ENCODE results near the gene DRD3. TPM values are rescaled to one million over a fixed set of nuclear protein-coding genes. Genes with fewer than 3 reads are reported as not detected.

Gene DRD3
- polyA plus RNA-seq, 1 donor: not detected

DNA sequence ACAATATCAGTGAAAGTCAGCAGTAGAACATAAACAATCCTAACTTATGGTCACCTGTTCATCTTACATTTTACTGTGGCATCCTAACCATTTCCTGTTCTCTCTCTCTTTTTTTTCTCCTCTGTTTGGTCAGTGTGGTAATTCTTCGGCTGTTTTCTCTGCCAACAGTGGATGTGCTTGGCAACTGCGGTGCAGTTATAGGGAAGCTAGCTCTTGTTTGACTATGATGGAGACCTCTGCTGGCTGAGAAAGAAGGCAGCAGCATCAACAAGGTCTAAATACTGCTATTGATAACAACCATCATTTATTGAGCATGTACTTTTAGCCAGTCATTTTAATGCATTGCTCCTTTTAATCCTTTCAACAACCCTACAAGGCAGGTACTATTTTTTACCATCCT is 723 bp upstream of the DRD3 start:
- no peak for DNase-seq (ENCODE audit: low read depth)

DNA sequence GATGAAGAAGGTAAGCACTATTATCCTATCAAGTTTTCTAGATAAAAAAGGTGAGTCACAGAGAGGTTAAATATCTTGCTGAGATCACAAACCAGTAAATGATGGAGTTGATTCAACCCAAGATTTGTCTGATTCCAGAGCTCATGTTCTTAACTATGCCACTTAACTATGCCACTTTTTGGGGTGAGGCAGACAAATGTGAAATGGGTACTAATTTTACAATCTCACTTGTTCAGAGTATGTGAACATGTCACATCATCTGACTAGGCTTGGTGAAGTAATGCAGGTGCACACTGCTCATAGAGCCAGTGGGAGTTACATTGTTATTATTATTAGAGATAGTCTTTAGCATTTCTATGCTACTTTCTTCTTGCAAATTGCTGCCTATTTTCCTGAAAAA is 2.0 kb downstream of the DRD3 start:
- no peak for DNase-seq (ENCODE audit: low read depth)

DNA sequence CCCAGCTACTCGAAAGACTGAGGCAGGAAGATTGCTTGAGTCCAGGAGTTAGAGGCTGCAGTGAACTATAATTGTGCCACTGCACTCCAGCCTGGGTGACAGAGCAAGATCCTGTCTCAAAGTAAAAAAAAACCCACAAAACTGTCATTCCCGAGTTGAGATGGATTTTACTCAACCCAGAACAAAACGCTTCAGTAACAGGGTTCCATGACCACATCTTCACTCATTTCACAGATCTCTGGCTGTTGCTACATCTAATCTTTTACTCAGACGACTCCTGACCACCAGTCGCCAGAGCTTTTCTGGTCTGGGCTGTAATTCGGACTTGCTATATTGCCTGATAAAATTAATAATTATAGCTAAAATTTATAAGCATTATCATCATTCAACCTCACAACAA is 2.4 kb downstream of the DRD3 start:
- DNase-seq (ENCODE audit: low read depth): no peak

DNA sequence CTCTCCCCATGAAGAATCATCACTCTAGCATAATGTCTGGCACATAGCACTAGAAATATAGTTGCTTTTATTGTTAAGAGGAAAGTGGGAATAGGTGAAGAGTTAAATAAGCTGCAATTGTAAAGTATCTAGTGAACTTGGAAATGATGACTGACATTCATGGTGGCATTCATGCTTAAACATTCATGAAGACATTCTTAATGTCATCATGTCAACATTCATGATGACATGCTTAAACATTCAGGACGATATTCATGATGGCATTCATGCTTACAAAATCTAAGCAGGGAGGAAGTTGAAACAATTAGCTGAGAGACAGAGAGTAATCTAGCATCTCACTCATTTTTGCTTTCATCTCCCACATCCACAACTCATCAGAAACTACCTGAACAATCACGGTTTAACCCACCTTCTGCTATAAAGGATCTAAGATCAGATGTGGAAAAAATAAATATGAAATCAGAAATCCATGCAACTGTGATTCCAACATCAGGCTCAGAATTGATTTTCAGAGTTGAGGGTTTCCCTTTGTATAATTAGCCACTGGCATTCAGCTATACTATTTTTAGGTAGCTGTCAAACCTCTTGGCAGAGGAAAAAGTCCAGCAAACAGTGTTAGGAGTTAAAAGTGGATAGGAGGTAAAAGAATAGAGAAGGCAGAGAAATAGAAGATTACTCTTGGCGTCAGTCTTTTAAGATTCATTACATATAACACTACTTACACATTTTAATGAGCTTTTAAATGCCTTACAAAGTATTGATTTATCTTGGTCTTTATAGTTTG is 3.5 kb downstream of the DRD3 start:
- DNase-seq (ENCODE audit: low read depth): no peak

DNA sequence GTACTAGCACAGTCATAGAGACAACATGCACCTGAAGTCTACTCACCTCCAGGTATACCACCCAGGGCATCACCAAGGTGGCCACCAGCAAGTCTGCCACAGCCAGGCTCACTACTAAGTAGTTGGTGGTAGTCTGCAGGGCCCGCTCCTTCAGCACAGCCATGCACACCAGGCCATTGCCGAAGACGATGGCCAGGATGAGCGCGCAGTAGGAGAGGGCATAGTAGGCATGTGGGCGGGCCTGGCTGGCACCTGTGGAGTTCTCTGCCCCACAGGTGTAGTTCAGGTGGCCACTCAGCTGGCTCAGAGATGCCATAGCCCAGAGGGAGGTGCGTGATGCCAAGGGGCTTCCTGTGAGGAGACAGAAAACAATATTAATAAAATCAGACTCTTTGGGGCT is 7.2 kb downstream of the DRD3 start:
- DNase-seq (ENCODE audit: low read depth): no peak

DNA sequence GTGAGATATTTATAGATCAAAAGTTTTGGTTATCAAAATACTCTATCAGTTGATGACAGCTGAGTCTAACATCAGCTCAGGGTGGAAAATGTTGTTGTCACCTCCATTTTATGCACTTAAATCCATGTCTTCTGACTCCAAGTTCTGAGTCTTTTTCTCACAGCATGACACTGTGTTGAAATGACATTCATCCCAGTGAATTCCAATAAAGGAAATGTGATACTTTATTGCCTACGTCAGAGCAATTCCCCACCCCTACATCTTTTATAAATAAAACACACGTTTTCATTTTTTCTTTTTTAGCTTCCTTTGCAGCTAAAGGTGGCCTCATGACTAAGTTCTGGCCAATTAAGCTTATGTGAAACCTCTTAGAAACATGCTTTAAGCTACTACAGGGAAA is 10.7 kb downstream of the DRD3 start:
- no peak for DNase-seq (ENCODE audit: low read depth)

DNA sequence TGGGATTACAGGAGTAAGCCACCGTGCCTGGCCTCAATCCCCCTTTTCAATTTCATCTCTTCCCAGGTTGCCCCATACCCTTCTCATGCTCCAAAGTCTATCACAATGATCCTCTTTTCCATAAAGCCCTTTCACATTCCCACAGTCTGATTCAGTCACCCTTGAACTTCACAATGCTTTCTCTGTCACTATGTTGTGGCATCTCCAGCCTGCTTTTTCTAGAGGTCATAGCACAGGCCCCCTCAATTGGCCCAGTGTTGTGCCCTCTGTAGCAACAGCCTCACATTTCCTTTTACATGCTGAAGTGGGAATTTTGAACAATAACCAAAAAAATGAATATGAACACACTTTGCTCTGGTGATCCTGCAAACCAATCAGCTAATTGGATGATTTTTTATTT is 21.5 kb downstream of the DRD3 start:
- no peak for DNase-seq (ENCODE audit: low read depth)

DNA sequence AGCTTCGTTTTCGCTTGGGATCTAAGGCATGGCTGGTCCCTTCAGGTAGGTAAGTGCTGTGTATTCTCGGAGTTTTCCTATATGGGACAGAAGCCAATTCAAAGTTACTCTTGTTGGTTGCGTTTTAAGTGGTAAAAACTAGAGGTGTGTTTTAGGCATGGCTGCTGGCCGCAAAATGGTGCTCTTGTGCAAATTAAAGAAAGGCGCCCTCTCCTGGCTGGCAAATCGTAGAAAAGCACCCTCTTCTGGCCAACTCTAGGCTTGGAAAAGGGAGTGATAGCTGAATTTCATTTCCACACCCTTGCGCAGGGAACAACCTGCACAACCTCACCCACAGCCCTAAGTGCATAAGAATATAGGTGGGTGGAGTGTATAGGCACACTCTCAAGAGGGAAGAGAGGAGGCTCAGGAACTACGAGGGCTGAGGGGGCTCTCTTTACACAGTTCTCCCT is 23.5 kb downstream of the DRD3 start:
- no peak for DNase-seq (ENCODE audit: low read depth)

DNA sequence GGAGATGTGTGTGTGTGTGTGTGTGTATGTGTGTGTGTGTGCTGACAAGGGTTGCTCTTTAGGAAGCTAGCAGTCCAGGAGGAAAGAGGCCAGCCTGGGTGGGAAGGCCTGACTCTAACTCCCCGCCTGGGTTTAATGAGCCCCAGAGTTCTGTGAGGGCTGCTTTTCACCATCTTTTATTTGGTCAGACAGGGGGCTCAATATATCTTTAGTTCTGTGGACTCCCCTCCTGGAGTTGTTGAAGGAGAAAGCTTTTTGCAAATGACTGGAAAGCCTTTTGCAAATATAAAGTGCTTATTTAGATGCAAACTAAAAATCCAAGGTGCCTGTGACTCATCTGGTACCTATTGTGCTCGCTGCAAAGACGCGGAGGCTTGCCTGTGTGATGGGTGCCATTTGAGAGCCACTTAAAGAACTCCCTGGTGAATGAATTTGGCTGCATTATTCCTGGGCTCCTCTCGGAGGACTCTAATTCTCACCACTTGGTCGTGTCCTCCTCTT is 24.5 kb downstream of the DRD3 start:
- no peak for DNase-seq (ENCODE audit: low read depth)

DNA sequence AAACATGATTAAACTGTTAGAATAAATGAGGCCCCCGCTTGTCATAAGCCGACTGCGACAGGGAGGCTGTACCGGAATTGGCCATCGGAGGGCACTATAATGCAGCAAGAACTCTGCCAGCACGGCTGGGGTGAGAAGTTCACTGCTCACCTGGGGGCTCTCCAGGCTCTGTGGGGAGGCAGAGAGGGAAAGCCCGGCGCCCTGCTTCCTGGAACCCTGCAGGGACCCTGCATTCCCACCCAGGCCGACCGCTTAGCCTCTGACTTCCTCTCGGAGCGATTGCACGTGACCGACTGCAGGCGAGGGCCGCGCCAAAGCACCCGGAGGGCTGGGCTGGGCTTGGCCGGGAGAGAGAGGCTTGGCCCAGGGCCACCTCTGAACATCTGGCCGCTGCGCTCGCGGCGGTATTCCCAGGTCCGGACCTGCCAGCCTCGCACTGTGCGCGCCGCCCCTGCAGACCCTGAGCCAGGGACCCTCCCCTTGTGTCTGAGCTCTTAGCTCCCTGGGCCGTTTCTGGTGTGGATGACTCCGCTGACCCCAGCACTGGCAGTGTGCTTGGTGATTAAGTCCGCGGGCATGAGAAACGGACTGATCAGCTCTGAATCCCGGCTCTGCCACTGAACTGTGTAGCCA is 26.2 kb downstream of the DRD3 start:
- peak; percentile 26 for DNase-seq (ENCODE audit: low read depth)

DNA sequence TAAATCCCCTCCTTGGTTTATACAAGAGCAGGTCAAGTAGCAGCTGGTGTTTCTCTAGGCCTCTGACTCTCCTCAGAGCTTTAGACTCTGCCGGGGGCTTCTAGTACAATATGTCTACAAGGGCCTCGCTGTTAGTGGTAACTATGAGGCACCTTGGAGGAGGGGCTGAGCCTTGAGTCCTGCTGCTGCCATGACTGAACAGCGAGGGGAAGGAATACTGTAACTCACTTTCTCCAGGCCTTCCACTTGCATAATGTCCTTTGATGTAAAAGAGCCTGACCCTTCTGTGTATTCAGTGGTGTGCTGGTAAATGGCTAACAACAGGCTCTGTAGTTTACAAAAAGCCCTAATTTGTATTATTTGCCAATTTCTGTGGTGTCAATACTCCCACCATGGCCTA is 27.8 kb downstream of the DRD3 start:
- no peak for DNase-seq (ENCODE audit: low read depth)

DNA sequence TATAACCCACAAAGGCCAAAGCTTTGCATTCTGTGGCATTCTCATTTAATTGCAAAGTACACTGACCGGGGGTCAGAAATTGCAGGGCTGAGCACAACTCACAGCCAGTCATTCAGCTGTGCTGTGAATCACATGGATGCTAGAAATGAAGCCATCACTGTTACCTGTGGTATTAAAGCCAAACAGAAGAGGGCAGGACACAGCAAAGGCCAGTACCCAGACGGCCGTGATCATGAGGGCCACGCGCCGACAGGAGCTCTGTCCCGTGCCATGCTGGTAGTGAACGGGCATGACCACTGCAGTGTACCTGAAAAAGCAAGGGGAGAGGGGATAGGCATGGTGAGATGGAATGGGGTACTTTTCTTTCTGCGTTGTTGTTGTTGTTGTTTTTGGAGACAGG is 31.6 kb downstream of the DRD3 start:
- no peak for DNase-seq (ENCODE audit: low read depth)

DNA sequence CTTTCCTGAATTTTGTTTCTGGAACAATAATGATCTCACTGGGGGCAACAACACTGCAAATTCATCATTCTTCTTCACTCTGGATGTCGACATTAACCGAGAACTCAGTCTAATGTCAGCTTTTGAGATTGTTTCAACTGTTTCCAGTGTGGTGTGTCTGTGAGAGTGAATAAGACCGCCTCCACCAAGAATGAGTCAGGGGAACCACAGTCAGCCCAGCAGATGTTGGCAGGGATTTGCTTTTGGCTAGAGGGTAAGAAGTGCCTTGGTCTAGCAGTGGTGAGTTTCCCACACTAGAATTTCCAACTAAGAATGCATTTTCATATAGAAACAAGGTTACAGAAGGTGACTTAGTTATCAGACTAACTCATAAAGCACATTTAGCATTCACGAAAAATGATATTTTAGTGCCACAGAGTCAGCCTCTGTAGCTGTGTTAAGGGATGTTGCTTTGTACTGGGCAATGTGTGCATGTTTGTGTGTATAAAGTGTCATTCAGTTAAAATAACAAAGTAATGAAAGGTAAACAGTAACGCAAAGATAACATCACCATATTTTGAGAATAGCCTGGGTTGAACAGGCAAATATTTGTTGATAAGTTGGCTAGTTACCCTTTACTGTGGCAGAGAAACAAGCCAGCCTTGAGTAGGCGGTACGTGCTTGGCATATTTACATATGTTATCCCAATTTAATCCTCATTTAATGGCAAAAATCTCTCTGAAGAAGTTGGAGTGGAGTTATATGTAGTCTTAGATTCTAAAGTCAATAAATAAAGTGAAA is 33.8 kb downstream of the DRD3 start:
- no peak for DNase-seq (ENCODE audit: low read depth)

DNA sequence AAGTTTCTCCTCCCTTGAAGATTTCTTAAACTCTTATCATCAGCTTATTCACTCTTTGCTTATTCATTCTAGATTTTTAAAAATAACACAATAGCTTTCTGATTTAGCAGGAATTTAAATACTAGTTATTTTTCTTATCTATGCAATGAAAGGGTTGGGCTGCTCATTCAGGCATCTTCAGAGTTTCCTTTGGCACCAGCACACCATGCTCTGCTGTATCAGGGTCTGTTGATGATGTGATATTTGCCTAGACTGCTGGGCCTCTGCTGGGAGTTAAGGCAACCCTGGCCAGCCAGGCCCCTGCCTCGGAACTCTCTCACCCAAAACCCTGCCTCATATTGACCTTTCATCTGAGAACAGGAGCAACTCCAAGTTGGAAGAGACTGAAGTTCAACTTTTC is 35.0 kb downstream of the DRD3 start:
- DNase-seq (ENCODE audit: low read depth): no peak

DNA sequence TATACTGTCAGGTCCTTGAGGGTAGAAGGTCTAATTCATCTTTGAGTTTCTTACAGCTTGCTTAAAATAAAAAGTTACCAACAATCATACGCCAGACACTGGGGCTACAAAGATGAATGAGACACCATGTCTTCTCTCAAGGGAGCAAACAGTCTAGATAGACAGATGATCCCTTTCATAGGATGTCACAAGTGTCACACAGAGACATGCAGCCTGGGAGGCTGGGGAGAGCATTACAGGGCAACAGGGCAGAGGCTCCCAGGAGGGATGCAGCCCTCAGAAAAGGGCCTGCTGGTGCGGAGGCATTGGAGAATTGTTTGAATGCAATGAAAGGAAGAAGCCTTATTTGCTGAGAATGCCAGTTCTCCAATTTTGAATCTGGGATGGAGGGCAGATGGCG is 39.0 kb downstream of the DRD3 start:
- no peak for DNase-seq (ENCODE audit: low read depth)

DNA sequence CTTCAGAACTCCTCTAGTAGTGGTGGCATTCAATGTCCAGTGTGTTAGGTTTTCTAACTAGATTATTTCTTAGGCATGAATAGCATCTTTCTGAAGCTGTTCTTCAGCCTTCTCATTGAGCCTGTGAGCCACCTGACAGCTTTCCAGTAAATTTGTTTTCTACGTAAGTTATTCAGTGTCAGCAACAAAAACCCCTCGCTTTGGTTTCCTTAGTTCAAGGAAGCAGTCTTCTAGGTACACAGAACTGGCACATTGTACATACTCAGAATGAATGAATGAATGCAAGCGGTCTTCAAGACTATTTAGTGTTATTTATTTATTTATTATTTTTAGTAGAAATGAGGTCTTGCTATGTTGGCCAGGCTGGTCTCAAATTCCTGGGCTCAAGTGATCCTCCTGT is 44.9 kb downstream of the DRD3 start:
- DNase-seq (ENCODE audit: low read depth): no peak

DNA sequence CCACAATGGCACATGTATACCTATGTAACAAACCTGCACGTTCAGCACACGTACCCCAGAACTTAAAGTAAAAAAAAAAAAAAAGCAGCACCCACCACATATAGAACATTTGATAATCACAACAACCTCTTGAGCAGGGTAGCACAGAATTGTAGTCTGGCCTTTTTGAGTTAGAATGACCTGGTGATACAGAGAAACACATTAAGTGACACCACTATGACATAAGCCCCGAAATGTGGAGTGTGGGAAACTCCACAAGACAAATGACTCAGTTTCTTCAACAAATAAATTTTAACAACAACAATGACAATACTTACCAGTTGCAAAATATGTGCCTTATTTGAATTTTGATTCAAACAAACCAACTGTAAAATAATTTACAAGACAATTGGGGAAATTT is 46.4 kb downstream of the DRD3 start:
- DNase-seq (ENCODE audit: low read depth): no peak

DNA sequence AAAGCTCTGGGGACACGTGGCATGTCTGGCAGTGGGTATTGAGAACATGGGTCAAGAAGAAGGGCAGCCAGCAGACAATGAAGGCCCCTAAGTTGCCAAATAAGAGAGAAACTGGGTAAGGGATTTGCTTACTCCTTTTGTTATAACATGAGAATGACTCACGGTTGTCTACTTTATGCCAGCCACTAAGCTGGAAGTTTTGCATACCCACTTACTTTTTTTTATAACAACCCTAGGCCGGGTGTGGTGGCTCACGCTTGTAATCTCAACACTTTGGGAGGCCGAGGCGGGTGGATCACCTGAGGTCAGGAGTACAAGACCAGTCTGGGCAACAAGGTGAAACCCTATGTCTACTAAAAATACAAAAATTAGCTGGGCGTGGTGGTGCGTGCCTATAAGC is 50.0 kb downstream of the DRD3 start:
- no peak for DNase-seq (ENCODE audit: low read depth)

DNA sequence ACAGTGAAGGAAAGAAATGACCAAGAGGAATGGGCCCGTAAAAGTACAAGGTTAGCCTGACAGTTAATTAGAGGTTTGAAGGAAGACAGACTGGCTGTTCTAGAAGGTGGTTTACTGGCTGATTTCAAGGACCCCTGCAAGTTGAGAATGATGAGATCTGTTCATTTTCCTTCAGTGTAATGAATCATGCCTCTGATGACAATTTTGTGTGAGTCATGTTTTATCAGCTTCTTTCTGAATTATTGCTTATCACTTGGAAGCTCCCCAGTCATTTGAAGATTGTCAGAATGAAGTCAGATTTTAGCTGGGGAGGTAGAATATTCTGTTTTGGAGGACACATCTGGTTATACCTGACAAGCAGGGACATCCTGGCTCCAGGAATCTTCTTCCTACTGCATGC is 50.6 kb downstream of the DRD3 start:
- DNase-seq (ENCODE audit: low read depth): no peak

DNA sequence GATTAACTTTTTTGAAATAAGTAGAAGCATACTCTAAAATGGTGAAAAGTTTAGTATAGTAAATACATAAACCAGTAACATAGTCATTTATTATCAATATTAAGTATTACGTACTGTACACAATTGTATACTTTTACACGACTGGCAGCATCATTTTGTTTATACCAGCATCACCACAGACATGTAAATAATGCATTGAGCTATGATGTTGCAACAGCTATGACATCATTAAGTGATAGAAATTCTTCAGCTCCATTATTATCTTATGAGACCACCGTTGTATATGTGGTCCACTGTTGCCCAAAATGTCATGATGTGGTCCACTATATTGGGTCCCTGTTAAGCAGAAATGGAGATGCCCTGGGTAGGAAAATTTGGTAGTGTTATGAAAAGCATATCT is 51.3 kb downstream of the DRD3 start:
- no peak for DNase-seq (ENCODE audit: low read depth)

DNA sequence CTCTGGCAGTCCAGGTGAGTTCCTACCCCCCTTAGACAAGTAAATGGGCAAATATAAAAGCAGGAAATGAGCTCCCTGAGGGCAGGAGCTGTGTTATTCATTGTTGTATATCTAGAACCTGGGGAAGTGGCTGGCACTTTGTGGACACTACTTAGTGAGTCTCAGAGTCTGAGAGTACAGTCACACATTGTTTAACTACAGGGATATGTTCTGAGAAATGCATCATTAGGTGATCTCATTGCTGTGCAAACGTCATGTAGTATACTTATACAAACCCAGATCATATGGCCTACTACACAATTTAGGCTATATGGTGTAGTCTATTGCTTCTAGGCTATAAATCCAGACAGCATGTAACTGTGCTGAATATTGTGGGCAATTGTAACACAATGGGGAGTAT is 52.4 kb downstream of the DRD3 start:
- no peak for DNase-seq (ENCODE audit: low read depth)

DNA sequence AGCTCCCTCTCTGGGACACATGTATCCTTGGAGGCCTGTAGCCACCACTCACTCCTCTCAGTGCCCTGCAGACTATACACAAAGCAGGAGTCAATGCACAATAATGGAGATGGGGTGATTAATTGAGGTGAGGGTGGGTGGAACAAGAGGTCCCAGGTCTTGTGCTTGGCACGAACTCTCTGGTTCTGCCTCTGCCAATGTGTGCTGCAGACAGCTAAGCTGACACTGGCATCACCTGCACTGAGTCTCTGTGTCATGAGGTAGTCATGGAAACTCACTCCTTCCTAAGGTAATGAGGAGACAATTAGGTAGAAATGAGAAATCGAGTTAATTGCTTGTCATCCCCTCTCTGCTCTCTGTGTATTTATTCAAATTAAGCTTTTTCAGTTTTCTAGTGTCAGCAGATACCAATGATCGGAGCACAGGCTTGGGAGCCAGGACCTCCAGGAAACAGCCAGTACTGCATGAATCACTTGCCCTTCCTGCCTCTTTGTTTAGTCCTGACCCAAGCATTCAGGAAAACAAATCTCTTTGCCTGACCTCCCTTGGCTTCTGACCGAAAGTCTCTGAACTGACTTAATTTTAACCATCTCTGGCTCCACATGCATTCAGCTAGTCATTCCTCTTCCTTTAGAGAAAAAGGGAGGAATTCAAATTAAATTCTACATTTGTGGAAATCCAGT is 56.7 kb downstream of the DRD3 start:
- DNase-seq (ENCODE audit: low read depth): no peak
